Activated T-helper 1 cell treated with Interleukin-2 at 50 U/mL for 16 hours (primary cell): ENCODE measurements around the gene KLHL36.
A peak's percentile ranks its signal among the peaks of the same experiment; 100 is the strongest.
"Not testable (repeated sequence)": the region's sequence is repeated elsewhere in the genome, so short reads cannot be mapped to it uniquely, and the experiment has no call there.

Experiments
- DNase-seq: peaks from one replicate; pipeline ENCODE4 v3.0.0-alpha.2; 2020; ENCODE audit warnings: low read depth

KLHL36 gene

DNA sequence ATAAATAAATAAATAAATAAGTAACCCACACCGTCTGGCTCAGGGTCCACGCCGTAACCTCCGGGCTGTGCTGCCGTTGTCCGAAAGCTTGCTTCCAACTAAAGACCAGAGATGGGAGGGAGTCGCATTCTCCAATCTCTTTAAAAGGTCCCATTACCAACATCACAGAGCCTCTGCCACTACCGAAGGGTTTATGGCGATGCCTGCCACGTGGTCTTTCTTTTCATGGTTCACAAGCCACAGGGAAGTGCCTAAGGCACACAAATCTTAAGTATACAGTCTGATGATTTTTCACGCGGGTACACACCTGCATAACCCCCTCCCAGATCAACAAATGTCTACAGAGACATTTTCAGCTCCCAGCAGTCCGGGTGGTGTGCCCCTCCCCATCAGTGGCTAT lies 31.8 kb upstream of the KLHL36 start:
- DNase-seq, result no peak

DNA sequence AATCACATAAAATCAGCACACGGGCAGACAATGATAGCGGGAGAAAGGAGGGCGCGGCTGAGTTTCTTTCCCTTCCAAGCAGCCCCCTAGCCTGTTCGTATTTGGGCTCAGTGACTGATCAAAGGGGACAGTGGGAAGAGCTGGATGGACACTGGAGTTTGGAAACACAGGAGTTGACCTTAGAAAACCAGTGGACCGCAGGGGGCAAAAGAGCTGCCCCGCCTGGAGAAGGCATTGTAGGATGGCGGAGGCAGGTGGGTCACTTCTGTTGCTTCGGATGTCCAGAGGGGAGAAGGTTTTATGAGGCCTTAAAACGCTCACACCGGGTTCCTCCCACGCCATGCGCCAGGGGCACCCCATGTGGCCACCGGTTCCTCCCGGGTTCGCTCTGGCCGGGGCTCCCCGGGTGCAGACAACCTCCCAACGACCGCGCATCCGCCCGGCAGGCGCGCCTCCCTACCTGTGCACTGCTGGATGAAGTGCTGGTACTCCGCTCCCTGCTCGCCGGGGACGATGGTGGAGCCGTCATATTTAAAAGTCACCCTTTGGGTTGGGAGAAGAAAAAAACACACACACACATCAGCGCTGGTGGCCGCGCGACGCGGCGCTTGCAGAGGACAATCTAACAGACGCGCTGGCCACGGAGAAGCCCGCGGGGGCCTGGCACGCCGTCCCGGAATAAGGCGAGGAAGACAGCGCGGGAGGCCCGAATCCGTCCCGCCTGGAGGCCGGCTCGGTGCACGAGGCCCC lies 31.1 kb upstream of the KLHL36 start:
- DNase-seq, result peak; percentile 40

GRCh38 chr16:84617791-84618580 lies 30.3 kb upstream of the KLHL36 start, which contains the start of gene COTL1:
Gene COTL1 (minus strand): TSS chr16:84618078. CDS start chr16:84617914, 164 bp downstream.
- DNase-seq, result peak; percentile 90

DNA sequence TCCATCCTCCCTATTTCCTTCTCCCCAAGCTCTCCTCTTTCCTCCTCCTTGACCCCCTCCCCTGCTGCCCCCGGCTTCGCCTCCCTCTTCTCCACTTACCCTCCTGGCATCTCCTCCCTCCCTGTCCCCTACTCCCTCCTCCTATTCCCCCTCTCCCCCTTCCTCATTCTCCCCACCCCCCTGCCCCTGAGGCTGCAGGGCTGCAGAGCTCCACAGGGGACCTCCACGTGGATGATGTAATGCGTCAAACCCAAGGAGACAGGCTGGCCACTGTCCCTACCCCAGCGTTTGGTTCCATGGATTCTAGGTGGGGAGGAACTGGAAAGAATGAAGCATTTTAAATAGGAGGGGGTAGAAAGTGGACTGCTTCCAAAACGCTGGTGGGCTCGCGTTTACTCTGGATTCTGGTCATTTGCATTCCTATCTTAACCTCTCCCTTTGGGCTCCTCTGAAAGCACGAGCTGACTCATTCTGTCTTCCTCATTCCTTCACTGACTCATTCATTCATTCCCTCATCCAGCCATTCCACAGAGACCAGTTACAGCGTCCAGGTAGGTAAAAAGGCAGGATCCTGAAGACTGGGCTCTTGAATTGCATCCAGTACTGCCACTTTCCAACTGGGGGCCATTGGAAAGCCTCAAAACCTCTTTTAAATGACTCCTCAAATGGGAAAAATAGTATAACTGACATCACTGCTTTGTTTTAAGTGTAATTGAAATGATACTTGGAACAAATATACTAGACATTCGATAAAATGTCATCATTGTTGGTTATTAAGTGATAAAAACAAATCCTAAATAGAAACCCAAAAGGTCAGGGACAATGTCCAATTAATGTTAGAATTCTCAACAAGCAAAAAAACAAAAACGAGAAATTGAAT lies 29.5 kb upstream of the KLHL36 start:
- no peak for DNase-seq

GRCh38 chr16:84620913-84621312 lies 27.4 kb upstream of the KLHL36 start:
- DNase-seq, result not testable (repeated sequence)

GRCh38 chr16:84625556-84625955 lies 22.8 kb upstream of the KLHL36 start:
- no peak for DNase-seq

DNA sequence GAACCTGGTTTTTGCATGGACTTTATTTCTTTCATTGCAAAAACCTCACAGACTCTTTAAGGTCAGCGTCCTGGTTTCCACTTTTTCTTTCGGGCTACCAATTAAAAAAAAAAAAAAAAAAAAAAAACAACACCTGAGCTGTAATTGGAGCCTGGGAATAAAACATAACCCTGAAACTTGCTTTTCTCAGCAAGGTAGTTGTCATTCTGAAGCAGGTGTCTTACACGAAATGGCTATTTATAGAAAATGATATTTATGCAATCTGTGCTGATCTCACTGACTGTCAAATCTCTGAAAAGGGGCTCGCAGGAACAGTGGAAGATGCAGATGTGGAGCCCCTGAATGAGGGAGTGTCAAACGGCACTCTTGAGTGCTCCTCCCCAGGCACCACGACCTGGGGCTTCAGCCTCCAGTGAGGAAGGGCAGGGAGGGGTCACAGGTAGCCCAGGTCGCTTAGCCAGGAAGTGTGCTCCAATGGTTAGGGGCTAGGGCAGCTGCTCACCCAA lies 20.0 kb upstream of the KLHL36 start:
- no peak for DNase-seq

- DNase-seq, result no peak
Measured at GRCh38 chr16:84629580-84629979, 18.7 kb upstream of the KLHL36 start.

DNA sequence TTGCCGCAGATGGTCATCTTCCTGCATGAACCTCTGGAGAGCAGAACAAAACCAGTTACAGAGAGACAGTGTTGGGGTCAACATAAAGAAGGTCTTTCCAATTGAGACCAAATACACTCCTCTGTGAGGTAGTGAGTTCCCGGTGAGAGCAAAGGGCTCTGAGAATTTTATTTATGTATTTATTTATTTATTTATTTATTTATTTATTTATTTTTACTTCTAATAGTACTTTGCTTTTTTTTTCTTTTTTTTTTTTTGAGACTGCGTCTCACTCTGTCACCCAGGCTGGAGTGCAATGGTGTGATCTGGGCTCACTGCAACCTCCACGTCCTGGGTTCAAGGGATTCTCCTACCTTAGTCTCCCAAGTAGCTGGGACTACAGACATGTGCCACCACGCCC lies 18.3 kb upstream of the KLHL36 start:
- no peak for DNase-seq

DNA sequence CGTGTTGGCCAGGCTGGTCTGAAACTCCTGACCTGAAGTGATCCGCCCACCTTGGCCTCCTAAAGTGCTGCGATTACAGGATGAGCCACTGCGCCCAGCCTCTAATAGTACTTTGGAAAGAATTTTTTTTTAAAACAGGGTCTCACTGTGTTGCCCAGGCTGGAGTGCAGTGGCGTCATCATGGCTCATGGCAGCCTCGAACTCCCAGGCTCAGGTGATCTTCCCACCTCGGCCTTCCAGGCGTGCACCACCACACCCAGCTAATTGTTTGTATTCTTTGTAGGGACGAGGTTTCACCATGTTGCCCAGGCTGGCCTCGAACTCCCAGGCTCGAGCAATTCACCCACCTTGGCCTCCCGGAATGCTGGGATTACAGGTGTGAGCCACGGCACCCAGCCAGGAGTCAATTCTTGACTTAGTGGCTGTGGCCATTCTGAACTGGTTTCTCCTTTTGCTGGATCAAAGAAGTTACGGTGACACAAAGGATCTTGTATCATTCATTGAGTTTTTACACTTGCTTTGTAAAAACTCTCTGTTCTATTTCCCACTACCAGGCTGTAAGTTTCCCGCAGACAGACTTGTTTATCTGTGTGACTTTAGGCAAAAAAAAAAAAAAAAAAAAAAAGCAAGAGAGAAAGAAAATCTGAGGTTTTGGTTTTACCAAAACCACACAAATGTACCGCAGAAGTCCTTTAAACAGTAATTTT lies 17.7 kb upstream of the KLHL36 start:
- no peak for DNase-seq

DNA sequence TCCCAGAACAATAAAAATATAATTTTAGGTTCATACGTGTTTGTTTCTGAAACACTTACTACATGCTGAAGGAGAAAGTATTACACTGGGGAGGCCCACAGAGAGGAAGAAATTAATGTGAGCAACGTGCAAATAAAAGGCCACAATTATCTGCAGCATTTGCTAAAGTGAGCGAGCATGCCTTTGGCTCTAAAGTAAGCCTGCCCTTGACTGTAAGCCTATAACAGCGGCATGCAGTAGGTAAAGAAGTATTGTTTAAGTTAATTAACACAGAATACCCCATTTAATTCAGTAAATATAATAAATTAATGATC lies 17.2 kb upstream of the KLHL36 start:
- DNase-seq, result no peak

DNA sequence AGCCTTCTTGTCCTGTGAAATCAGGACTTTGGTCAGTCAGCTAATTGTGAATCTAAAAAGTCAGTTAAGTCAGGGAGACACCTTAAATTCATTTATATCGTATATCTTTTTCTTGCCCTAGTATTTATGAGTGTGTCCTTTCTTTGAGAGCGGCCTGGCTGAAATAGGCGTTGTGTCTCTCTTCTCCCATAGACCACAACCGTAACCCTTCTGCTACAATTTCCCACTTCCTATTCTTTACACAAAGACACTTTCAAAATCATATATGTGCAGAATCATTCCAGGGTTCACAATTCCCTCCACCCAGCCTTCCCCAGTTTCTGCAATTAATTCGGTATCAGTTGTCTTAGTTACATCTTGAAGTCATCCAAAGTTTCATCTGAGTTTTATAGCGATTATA lies 16.4 kb upstream of the KLHL36 start:
- no peak for DNase-seq

GRCh38 chr16:84632862-84633261 lies 15.4 kb upstream of the KLHL36 start:
- not testable (repeated sequence) for DNase-seq

- no peak for DNase-seq
Measured at GRCh38 chr16:84633622-84634021, 14.7 kb upstream of the KLHL36 start.

DNA sequence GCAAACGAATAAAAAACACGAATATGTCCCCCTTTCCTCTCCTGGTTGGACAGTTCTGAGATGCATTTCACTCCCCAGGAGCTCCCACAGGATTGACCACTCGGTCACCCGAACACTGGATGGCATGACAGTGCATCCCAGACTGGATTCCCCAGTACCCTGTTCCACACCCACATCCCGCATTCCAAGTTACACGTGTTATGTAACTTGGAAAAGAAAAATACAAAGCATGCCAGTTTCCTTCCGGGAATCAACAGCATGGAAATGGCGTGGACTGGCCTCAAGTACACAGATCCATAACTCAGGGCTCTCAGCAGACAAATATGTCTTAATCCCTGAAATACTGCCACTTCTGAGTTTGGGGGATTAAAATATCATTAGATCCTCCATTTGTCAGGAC lies 12.6 kb upstream of the KLHL36 start:
- no peak for DNase-seq

DNA sequence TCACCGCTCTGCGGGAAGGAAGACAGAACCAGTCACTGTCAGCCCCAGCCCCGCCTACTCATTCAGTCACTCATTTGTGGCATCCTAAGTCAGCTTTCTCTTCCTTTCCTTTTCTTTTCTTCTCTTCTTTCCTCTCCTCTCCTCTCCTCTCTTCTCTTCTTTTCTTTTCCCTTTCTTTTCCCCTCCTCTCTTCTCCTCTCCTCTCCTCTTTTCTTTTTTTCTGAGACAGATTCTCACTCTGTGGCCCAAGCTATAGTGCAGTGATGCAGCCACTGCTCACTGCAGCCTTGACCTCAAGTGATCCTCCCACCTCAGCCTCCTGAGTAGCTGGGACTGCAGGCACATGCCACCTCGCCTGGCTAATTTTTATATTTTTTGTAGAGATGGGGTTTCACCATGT lies 10.6 kb upstream of the KLHL36 start:
- DNase-seq, result no peak

DNA sequence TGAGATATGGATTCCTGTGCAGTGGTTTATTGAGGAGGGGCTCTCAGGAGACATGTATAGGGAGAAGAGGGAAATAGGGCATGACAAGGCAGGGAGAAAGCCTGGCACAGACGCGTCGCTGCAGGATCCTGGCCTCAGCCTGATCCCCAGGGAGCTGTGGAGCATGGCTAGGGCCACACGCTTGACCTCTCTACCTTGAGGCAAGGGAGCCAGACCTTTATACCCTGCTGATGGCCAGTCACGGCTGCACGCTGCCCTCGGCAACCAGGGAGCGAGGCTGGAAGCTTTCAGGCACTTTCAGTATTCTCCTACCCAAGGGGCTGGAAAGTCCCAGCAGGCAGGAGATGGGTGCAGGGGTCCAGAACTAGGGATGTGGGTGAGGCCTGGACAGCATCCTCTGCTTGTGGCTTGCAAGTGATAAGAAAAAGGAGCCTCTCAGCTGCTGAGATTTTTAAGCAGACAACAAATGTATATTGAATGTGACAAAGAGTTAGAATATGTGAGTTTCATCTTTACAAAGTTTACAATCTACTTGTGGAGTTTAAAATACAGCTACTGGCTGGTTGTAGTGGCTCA lies 10.0 kb upstream of the KLHL36 start:
- no peak for DNase-seq

GRCh38 chr16:84640145-84640544 lies 8.2 kb upstream of the KLHL36 start:
- no peak for DNase-seq

GRCh38 chr16:84641643-84642358 lies 6.5 kb upstream of the KLHL36 start:
- no peak for DNase-seq

- no peak for DNase-seq
Measured at GRCh38 chr16:84643180-84643583, 5.1 kb upstream of the KLHL36 start.

DNA sequence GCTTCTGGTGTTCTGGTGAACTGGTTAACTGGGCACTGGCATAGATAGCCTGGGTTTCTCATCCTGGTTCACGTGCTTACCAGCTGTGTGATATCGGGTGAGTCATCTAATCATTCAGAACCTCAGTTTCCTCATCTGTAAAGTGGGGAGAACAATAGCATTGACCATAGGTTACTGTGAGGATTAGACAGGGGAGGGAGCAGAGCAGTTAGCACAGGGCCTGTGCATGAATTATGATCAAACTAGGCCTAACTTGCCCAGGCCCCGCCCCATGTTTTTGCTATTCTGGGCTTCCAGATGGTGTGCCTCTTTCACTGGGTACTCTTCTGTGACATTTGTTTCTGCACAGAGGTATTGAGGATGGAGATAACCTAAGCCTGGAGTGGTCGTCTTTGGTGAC lies 4.6 kb upstream of the KLHL36 start:
- no peak for DNase-seq
